GM21360 (cell line): ENCODE measurements around the gene GNAS.

Source experiments
- ATAC-seq: cut with Tn5 transposase; IDR thresholded peaks from one replicate; pipeline ENCODE4 v1.9.1; 2021; ENCODE audit warnings: mild to moderate bottlenecking, moderate library complexity; ENCODE audit not compliant: unreplicated experiment

Gene GNAS

GRCh38 chr20:58895448-58896180 lies 43.1 kb downstream of the GNAS start:
- ATAC-seq: no peak

- ATAC-seq: no peak
Measured at GRCh38 chr20:58896820-58897219, 44.3 kb downstream of the GNAS start.

DNA sequence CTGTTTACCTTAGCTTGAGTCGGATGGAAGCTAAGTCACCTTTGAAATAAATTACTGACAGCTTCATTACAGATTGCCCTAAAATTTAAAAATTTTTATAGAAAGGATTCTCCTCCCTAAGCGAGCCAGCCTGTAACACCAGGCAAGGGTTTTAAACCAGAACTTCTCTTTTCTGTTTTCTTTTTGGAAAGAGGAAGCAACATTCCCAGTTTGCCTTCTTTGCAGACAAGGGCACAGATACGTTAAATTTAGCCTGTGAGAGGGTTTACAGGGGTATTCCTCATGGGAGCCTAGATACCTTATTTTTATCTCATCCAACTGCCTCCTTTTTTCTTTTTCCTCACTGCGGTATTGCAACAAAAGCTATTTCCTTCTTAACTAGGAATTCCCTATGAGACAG lies 45.0 kb downstream of the GNAS start:
- ATAC-seq: no peak

GRCh38 chr20:58898629-58899408 lies 46.3 kb downstream of the GNAS start:
- ATAC-seq: no peak

DNA sequence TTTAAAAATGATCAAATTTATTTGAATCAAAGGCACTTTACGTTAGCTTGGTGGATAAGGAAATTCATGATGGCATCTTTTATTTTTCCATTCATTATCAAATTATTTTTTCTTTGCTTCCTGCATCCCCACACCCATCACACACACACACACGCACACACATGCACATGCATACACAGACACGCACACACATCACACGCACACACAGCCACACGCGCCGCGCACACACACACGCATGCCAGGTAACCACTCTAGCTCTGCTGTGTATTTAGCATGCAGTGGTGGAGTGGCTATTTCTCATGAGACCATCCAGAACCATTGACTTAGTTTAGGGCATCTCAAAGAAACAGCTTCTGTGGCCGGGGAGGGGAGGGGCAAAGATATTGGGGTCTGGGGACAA lies 47.0 kb downstream of the GNAS start:
- ATAC-seq: no peak

- no peak for ATAC-seq
Measured at GRCh38 chr20:58900397-58900796, 47.9 kb downstream of the GNAS start.

- no peak for ATAC-seq
Measured at GRCh38 chr20:58901488-58902402, 49.2 kb downstream of the GNAS start.

- ATAC-seq: no peak
Measured at GRCh38 chr20:58903614-58904013, 51.1 kb downstream of the GNAS start.

- ATAC-seq: no peak
Measured at GRCh38 chr20:58905236-58905635, 52.7 kb downstream of the GNAS start.

DNA sequence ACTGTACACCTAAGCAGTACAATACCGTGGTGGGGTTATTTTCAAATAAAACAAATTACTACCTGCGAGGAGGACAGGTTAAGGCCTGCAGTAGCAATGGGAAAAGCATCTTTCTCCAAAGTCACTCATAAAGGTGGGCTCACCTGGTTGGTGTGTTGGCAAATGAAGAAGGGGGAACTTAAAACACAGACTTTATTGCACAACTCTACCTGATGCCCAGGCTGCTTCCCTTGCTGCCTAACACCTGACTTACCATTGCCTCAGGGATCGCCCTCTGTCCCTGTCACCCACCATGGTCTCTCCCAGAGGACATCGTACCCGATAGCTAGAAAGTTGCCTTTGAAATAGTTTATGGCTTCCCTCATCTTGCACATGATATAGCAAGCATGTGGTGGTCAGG lies 53.6 kb downstream of the GNAS start:
- no peak for ATAC-seq

DNA sequence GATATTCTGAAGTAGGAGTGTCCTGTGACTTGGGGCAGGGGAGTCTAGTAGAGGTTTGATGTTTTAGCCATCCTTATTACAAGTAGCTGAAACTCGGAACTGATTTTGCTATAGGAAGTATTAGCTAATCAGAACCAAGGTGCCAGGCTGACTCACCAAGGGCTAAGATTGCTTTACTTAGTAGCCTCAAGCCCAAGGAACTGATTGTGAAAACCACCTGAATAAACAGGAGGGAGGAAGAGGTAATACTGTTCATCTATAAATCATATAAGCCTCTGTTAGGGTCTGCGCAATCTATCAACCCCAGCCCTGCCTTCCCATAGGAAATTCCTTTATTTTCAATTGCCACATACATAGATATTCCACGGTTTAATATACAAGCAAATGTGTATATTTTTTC lies 54.4 kb downstream of the GNAS start:
- ATAC-seq: no peak

GRCh38 chr20:58907320-58908137 lies 55.0 kb downstream of the GNAS start:
- ATAC-seq: peak; percentile 80

DNA sequence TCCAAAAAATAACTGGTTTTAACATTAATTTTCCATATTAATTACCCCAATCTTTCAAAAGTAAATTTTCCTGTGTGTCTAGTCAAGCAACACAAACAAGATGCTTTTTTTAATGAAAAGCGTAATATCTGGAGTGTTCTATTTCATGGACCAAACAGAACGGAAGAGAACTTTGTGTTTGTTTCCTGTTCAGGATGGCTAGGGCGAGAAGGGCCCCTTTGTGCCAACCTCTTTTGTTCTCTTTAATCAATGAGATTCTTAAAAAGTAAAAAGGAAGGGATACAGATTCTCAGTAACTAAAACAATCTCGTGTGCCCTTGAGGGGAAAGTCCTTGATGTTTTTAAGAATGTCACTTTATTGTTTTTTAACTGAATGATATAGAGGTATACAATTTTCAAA lies 55.7 kb downstream of the GNAS start:
- peak; percentile 17 for ATAC-seq

DNA sequence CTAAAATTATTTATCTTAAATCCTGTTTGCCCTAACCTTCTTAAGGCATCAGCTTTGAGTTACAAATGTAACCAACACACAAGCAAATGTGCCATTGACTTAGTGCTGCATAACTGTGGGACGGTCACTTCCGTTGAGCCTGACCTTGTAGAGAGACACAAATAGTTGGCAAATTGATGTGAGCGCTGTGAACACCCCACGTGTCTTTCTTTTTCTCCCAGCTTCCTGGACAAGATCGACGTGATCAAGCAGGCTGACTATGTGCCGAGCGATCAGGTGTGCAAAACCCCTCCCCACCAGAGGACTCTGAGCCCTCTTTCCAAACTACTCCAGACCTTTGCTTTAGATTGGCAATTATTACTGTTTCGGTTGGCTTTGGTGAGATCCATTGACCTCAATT lies 56.4 kb downstream of the GNAS start:
- no peak for ATAC-seq

DNA sequence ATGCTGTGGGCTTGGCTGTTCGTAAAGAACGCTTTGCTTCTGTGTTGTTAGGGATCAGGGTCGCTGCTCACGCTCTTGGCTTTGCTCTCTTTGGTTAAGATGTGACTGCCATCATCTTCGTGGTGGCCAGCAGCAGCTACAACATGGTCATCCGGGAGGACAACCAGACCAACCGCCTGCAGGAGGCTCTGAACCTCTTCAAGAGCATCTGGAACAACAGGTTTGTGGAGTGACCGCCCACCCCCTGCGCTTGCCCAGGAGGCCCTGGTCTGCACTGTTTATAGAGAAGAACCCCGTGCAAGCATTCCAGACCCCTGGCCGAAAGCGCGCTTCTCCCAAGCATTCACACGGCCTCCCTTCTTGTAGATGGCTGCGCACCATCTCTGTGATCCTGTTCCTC lies 57.1 kb downstream of the GNAS start:
- ATAC-seq: no peak

DNA sequence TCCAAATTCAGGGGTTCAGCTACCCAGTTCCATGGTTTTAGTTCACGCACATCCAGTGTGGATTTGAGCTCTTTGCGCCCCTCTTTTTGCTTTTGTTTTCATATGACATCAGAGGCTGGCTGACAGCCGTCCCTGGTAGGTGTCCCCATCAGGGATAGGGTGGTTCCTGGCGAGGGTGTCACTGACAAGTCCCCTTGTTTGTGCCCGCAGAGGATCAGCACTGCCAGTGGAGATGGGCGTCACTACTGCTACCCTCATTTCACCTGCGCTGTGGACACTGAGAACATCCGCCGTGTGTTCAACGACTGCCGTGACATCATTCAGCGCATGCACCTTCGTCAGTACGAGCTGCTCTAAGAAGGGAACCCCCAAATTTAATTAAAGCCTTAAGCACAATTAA lies 58.0 kb downstream of the GNAS start:
- no peak for ATAC-seq

- no peak for ATAC-seq
Measured at GRCh38 chr20:58911309-58911708, 58.8 kb downstream of the GNAS start.

- ATAC-seq: no peak
Measured at GRCh38 chr20:58911970-58912369, 59.5 kb downstream of the GNAS start.

GRCh38 chr20:58913079-58913478 lies 60.6 kb downstream of the GNAS start:
- ATAC-seq: no peak

GRCh38 chr20:58918621-58919020 lies 66.1 kb downstream of the GNAS start:
- no peak for ATAC-seq

GRCh38 chr20:58921564-58921963 lies 69.0 kb downstream of the GNAS start:
- no peak for ATAC-seq
